Left renal pelvis (tissue), 4 donors: Measurements from ENCODE around the gene LRMDA. TPM values are rescaled to one million over a fixed set of nuclear protein-coding genes. Genes with fewer than 3 reads are reported as not detected.

Experiments used
- DNase-seq, 4 donors: peaks; one replicate each; pipeline ENCODE4 v3.0.0-alpha.2; 2013; ENCODE audit warnings: low read depth in 4 of 4, low spot score in 3 of 4
- polyA plus RNA-seq, 4 donors: library from polyadenylated mRNA; unstranded; fragments of 120-200 nt; gene quantifications; one replicate each; pipeline ENCODE4 v1.2.1, GENCODE V29; 2013; ENCODE audit not compliant: insufficient read length in 4 of 4

The LRMDA gene
- polyA plus RNA-seq, 4 donors, result 7.8 to 23.9 (median 16.5) TPM

DNA sequence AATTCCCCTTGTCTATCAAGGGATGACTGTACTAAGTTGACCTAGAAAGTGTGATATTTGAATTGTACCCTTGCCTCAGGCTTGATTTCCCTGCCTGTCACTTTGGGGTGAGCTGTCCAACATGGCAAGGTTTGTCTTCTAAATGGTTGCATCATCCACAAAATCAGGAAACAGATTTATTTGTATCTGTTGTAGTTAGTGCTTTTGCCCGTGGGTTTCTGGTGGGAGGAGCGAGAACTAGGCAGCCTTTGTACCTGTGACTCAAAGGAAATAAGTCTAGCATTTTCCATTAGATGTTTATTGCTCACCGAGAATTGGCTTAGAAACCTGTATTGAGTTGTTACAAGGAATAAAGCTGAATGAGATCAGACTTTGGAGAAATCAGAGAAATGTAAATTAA, 650.8 kb downstream of the LRMDA start:
- no peak for DNase-seq

DNA sequence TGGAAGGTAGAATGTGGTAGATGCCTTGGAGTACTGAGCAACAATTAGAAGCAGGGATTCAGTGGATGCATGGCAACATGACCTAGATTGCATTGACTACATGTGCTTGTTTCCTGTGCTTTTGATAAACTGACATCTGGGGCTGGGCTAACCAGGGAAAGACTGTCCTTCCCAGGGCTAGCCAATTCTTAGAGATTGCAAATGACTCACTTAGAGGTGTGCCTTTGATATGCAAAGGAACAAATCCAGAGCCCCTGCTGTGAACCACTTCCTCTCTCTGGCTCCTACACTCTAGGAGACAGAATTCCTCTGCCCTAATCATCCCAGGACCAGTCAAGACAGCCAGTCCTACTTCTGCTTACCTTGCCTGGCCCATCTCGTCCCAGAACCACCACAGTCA, 651.5 kb downstream of the LRMDA start:
- DNase-seq, result no peak

GRCh38 chr10:76085002-76085816, 653.8 kb downstream of the LRMDA start:
- no peak for DNase-seq

DNA sequence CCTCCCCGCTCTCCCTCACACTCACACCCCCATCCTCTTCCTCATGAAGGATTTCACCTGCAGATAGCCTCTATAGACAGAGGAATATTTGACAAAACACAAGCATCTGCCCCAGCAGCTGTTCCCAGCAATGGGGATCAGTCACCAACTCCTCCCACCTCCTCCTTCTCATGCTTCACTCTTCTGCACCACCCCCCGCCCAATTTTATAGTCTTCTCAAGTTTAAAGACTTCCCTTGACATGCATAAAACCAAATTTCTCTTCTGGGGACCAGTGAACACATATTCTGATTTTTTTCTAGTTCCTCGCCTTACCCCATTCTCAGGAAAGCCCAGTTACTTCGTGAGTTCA, 654.4 kb downstream of the LRMDA start:
- DNase-seq, result no peak

DNA sequence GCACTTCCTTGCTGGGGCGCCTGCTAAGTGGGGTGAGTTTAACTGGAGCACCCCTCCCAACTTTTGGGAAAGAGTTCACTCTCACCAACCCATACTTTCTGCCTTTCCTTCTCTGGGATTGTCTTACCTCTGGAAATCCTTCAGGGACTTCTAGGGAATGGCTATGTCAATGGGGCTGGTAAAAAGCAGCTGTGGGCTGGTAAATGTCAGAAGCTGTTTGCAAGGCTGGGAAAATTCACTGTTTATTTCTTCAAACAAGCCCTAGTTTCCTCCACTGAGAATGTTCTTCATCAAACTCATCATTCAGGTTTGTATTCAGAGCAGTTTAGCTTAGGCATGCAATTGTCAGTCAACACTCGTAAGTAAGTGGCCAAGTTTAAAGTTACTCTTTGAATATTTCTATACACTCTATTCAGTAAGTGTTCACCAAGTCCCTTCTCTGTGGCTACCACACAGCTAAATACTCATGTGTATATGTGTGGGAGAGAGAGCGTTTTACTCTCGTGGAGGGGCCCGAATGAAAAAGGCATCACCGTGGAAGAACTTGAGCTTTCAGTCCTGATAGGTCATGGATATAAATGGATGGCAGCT, 654.8 kb downstream of the LRMDA start:
- no peak for DNase-seq

- DNase-seq, result peak in 3 of 4 donors; percentile 48 to 61 (median 59)
Observed at GRCh38 chr10:76086761-76087639, 655.6 kb downstream of the LRMDA start.

GRCh38 chr10:76088008-76088407, 656.6 kb downstream of the LRMDA start:
- no peak for DNase-seq

GRCh38 chr10:76088980-76089379, 657.6 kb downstream of the LRMDA start:
- DNase-seq, result no peak

DNA sequence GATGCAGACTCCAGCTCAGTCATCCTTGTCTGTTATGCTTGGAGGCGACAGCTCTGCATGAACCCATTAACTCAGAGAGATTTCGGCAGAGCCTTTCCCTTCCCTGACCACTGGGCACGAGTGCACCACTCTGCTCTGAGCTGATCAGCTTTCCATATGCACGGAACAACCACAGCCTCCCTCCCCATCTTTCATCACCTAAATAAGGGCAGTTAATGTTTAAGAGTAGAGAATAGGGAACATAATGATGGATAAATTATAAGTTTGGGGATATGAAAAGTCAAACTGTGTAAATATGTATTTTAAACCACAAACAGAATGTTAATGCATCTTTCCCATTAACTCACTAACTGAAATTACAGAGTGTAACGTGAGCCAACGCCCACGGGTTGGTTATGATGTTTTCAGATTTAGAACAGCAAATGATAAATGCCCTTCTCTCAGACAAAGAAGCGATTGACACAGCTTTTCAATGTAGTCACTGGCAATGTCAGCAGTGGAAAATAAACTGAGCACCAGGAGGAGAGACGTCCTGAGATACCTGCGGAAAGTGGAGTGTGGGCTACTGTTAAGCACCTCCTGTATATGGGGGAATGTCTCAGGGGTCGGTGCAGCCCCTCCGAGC, 658.2 kb downstream of the LRMDA start:
- DNase-seq, result no peak

GRCh38 chr10:76091926-76092325, 660.5 kb downstream of the LRMDA start:
- DNase-seq, result peak in 1 of 4 donors; percentile 65

DNA sequence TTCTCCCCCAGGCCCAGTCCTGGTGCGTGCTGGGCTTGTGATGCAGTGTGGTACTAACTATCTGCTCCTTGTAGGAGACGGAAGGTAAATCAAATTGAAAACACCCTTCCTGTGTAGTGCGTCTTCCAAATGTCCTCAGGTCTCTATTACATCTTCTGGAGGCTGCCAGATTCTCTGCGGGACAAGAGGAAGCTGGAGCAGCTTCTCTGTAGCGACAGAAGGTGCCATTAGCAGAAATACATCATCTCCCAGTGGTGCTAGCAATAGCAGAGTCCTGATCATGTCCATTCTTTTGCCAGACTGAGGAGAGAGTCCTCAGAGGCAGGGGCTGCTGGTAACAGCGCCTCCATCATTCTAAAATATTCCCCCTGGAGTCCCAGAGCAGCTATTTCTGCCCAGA, 675.2 kb downstream of the LRMDA start:
- no peak for DNase-seq

DNA sequence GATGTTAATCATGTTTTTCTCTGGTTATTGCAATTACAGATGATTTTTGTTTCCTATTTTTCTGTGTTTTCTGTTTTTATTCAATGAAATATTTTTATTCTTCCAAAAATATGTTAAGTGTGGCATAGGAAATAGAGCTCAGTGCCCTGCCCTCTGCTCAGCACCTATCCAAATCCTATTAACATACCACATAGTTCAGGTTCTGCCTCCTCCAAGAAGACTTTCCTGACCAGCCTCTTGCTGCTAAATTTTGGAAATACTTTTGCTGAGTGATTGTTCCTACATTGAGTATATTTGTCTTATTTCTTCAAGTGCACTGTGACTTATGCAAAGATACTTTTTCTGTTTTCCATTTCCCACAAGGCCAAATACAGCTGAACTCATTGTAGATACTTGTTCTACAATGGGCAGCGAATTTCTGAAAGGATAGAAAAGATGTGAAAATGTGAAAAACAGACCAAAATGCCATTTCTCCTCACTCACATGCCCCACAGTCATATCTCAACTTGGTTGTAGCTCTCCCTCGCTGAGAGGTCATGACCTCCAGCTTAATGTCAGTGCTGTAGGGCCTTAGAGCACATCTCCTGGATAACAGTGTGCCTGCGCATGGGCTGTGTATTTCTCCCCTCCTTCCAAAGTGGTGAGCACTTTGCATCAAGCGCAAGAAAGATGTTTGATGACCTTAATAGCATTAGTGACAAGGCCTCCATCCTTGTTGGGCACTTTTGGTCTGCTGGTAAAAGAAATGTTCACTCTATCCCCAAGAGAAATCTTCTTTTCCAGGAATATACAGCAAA, 677.3 kb downstream of the LRMDA start:
- DNase-seq, result no peak

- DNase-seq, result no peak
Observed at GRCh38 chr10:76111404-76111803, 680.0 kb downstream of the LRMDA start.

DNA sequence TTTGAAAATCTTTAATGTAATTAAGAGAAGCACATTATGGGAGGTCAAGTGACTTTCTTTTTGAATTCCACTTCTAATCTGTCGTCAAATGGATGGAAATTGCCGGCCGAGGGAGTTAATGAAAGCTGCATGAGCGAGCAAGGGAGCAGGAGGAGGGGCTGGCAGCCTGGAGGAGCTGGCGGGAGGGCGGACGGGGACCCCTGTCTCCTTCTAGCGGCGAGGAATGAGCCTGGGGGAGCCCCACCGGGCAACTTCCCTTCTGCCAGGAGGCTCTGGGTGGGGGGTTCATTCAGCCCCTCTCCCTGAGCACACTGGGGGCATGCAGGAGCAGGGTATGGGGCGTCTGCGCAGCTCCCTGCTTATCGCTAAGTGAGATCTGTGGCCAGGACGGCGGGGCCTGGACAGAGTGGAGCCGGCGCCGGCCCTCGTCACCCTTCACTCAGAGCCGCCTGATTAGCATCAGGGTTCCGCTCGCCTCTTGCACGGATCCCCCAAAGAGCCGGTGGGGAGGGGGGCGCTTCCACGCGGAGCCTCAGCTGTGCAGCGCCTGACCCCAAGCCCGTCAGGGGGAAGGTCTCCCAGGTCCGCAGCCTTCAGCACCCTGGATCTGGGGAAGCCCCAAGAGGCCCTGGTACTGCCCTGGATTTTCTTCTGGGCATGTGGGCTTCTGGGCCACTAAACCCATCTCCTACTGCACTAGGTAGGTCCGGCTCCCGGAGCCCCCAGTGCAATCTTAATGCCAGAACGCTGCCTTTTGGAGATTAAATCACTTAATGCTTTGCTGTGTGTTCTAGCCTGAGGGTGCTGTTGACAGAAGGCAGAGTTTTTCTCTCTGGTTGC, 680.8 kb downstream of the LRMDA start:
- no peak for DNase-seq

GRCh38 chr10:76112826-76113150, 681.4 kb downstream of the LRMDA start:
- no peak for DNase-seq

- DNase-seq, result no peak
Observed at GRCh38 chr10:76113952-76114351, 682.5 kb downstream of the LRMDA start.

- DNase-seq, result no peak
Observed at GRCh38 chr10:76114581-76115001, 683.2 kb downstream of the LRMDA start.

- no peak for DNase-seq
Observed at GRCh38 chr10:76115131-76115470, 683.7 kb downstream of the LRMDA start.

DNA sequence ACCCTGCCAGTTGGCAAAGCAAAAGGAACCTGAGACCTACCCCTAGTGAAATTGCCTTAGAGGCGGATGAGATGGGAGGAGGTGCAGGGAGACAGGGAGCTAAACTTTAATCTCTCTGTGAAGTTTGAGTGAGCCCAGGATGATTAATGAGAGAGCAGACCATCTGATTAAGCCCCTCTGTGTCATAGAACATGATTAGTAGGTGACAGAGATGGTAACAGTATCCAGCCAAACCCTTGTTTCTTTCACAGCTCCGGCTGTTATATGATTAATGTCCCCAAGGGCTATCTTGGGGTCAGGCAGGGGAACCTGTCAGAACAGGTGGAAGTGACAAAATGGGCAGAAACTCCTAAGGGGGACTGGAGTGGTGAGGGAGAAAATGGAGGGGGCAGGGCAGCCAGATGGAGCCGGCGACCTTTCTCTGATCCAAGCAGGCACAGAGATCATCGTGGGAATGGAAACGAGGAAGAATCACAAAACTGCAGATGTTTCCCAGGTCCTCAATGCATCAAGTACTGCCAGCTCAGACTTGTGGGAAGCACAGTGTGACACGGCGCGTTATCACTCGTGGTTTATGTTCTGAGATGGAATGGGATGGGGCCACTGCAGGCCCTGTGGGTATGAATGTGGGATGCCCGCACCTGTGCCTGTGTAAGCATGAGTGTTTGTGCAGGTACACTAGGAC, 684.2 kb downstream of the LRMDA start:
- DNase-seq, result no peak
